ENCODE measurements around the gene KCNJ10.

- TF ChIP-seq, protein P1, sequence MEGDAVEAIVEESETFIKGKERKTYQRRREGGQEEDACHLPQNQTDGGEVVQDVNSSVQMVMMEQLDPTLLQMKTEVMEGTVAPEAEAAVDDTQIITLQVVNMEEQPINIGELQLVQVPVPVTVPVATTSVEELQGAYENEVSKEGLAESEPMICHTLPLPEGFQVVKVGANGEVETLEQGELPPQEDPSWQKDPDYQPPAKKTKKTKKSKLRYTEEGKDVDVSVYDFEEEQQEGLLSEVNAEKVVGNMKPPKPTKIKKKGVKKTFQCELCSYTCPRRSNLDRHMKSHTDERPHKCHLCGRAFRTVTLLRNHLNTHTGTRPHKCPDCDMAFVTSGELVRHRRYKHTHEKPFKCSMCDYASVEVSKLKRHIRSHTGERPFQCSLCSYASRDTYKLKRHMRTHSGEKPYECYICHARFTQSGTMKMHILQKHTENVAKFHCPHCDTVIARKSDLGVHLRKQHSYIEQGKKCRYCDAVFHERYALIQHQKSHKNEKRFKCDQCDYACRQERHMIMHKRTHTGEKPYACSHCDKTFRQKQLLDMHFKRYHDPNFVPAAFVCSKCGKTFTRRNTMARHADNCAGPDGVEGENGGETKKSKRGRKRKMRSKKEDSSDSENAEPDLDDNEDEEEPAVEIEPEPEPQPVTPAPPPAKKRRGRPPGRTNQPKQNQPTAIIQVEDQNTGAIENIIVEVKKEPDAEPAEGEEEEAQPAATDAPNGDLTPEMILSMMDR (optimal IDR thresholded peaks at IDR 0.05 in 1 of 3, IDR thresholded peaks at IDR 0.05 in 1 of 3, conservative IDR thresholded peaks at IDR 0.05 in 1 of 3; ENCODE audit: extremely low read depth in 1 of 3, insufficient read depth in 2 of 3, low read length in 3 of 3) = no peak
- TF ChIP-seq EZH2 (IDR thresholded peaks at IDR 0.05; ENCODE audit: low read length) = no peak
These were observed 19.9 kb upstream of the KCNJ10 start for GRCh38 chr1:160089883-160090282.

All from keratinocyte (primary cell).